GM13976 (cell line): ENCODE results near the gene CCDC83.

Source experiments
- DNase-seq: peaks from one replicate; pipeline ENCODE4 v3.0.0; 2012; ENCODE audit warnings: low spot score
- CTCF ChIP-seq: IDR thresholded peaks from 2 replicates; pipeline ENCODE4 v1.5.1; 2012; ENCODE audit warnings: borderline replicate concordance, mild to moderate bottlenecking; ENCODE audit not compliant: insufficient read depth; ENCODE audit errors: extremely low read depth, missing control alignments, control extremely low read depth
- in situ Hi-C: fragments of 300-500 bp; cut with MboI; formaldehyde crosslinking; loops from one replicate; pipeline ENCODE4 v1.12.0; 2022; ENCODE audit warnings: low sequenced_read_pairs, mixed read lengths, inconsistent platforms; ENCODE audit not compliant: unreplicated experiment

The CCDC83 gene

GRCh38 chr11:85855341-85855656 is at the start of gene CCDC83:
Gene CCDC83 (plus strand): TSS chr11:85855383. CDS start chr11:85865124, 9,741 bp downstream.
- DNase-seq, result no peak
- in situ Hi-C loops, result loop anchor here (25.0 kb wide), 1 partner anchor 957 kb away; the partner anchor contains the start of gene PRSS23
- no peak for TF ChIP-seq CTCF

- in situ Hi-C loops, result no loop called here
- no peak for TF ChIP-seq CTCF
- DNase-seq, result no peak
Measured at GRCh38 chr11:85805387-85805786, 49.8 kb upstream of the CCDC83 start.

GRCh38 chr11:85806016-85806415 is 49.2 kb upstream of the CCDC83 start:
- in situ Hi-C loops, result no loop called here
- no peak for DNase-seq
- no peak for TF ChIP-seq CTCF

GRCh38 chr11:85806876-85807275 is 48.3 kb upstream of the CCDC83 start:
- TF ChIP-seq CTCF, result no peak
- in situ Hi-C loops, result no loop called here
- DNase-seq, result no peak

GRCh38 chr11:85809191-85809590 is 46.0 kb upstream of the CCDC83 start:
- DNase-seq, result no peak
- in situ Hi-C loops, result no loop called here
- no peak for TF ChIP-seq CTCF

GRCh38 chr11:85809863-85810262 is 45.3 kb upstream of the CCDC83 start:
- no peak for DNase-seq
- in situ Hi-C loops, result no loop called here

More at GRCh38 chr11:85809863-85810262, 45.3 kb upstream of the CCDC83 start:
- TF ChIP-seq CTCF, result no peak
